ENCODE measurements around the gene BCL6B.
"Not testable (repeated sequence)": the region's sequence is repeated elsewhere in the genome, so short reads cannot be mapped to it uniquely, and the experiment has no call there.

BCL6B gene

GRCh38 chr17:7029659-7030058 lies 6.8 kb downstream of the BCL6B start:
- FAIRE-seq, result no peak

GRCh38 chr17:7034955-7035590 lies 12.2 kb downstream of the BCL6B start:
- FAIRE-seq, result no peak

- FAIRE-seq, result peak; percentile 92
Observed at GRCh38 chr17:7035591-7036368, 12.9 kb downstream of the BCL6B start, which contains the start of gene SLC16A13. SLC16A13 (plus strand) TSS chr17:7036015; CDS start chr17:7036383, 368 bp downstream.

GRCh38 chr17:7038025-7038862 lies 15.4 kb downstream of the BCL6B start:
- FAIRE-seq, result no peak

- no peak for FAIRE-seq
Observed at GRCh38 chr17:7039832-7040231, 17.0 kb downstream of the BCL6B start.

- FAIRE-seq, result no peak
Observed at GRCh38 chr17:7041607-7042500, 19.0 kb downstream of the BCL6B start.

GRCh38 chr17:7042501-7043181 lies 19.8 kb downstream of the BCL6B start:
- FAIRE-seq, result no peak

- no peak for FAIRE-seq
Observed at GRCh38 chr17:7043182-7043496, 20.3 kb downstream of the BCL6B start.

GRCh38 chr17:7043497-7044198 lies 20.8 kb downstream of the BCL6B start, which contains the start of gene SLC16A11:
SLC16A11 (minus strand) TSS chr17:7044092; CDS start chr17:7043513, 579 bp downstream.
- FAIRE-seq, result no peak

- peak; percentile 95 for FAIRE-seq
Observed at GRCh38 chr17:7045492-7046126, 22.8 kb downstream of the BCL6B start.

- FAIRE-seq, result no peak
Observed at GRCh38 chr17:7046127-7046724, 23.4 kb downstream of the BCL6B start.

- not testable (repeated sequence) for FAIRE-seq
Observed at GRCh38 chr17:7046725-7047397, 24.0 kb downstream of the BCL6B start.

- no peak for FAIRE-seq
Observed at GRCh38 chr17:7047566-7047965, 24.7 kb downstream of the BCL6B start.

- no peak for FAIRE-seq
Observed at GRCh38 chr17:7048968-7049367, 26.1 kb downstream of the BCL6B start.

GRCh38 chr17:7050583-7050982 lies 27.7 kb downstream of the BCL6B start:
- not testable (repeated sequence) for FAIRE-seq

- no peak for FAIRE-seq
Observed at GRCh38 chr17:7056386-7056785, 33.5 kb downstream of the BCL6B start.

GRCh38 chr17:7058831-7059447 lies 36.1 kb downstream of the BCL6B start:
- FAIRE-seq, result no peak

GRCh38 chr17:7060165-7060891 lies 37.5 kb downstream of the BCL6B start:
- no peak for FAIRE-seq
